Fibroblast of lung (primary cell): Measurements from ENCODE around the gene MSL2.
"Not testable (repeated sequence)": the region's sequence is repeated elsewhere in the genome, so short reads cannot be mapped to it uniquely, and the experiment has no call there.

Experiments
- EZH2 ChIP-seq: IDR thresholded peaks from 2 replicates; pipeline ENCODE4 v1.5.1; 2012; ENCODE audit warnings: low read length, control low read depth, mild to moderate bottlenecking; ENCODE audit errors: missing control alignments
- TF ChIP-seq, protein P1 (sequence below), 2 donors: IDR thresholded peaks in 1 of 2; conservative IDR thresholded peaks in 1 of 2; 1 replicate in 1 of 2; 2 replicates in 1 of 2; pipeline ENCODE4 v1.5.1; 2011 to 2012; ENCODE audit warnings: low read length in 2 of 2, control low read depth in 1 of 2, inconsistent platforms in 1 of 2, low read depth in 1 of 2, mild to moderate bottlenecking in 1 of 2

GRCh38 chr3:136119332-136119731 is 76.8 kb downstream of the MSL2 start:
- TF ChIP-seq, protein P1, sequence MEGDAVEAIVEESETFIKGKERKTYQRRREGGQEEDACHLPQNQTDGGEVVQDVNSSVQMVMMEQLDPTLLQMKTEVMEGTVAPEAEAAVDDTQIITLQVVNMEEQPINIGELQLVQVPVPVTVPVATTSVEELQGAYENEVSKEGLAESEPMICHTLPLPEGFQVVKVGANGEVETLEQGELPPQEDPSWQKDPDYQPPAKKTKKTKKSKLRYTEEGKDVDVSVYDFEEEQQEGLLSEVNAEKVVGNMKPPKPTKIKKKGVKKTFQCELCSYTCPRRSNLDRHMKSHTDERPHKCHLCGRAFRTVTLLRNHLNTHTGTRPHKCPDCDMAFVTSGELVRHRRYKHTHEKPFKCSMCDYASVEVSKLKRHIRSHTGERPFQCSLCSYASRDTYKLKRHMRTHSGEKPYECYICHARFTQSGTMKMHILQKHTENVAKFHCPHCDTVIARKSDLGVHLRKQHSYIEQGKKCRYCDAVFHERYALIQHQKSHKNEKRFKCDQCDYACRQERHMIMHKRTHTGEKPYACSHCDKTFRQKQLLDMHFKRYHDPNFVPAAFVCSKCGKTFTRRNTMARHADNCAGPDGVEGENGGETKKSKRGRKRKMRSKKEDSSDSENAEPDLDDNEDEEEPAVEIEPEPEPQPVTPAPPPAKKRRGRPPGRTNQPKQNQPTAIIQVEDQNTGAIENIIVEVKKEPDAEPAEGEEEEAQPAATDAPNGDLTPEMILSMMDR (conservative IDR thresholded peaks at IDR 0.05 in 1 of 2, IDR thresholded peaks at IDR 0.05 in 1 of 2; ENCODE audit: low read depth in 1 of 2, low read length in 2 of 2), result not testable (repeated sequence)
- not testable (repeated sequence) for TF ChIP-seq EZH2
